NCI-H2227 (cell line): ENCODE data around the gene PPP6R2.
"Not testable (repeated sequence)": the region's sequence is repeated elsewhere in the genome, so short reads cannot be mapped to it uniquely, and the experiment has no call there.

Experiments
- DNase-seq: peaks from one replicate; lab custom pipeline; 2025; ENCODE audit not compliant: unreplicated experiment; lab: John Stamatoyannopoulos, UW

Gene PPP6R2

GRCh38 chr22:50422046-50422445 is 78.9 kb downstream of the PPP6R2 start:
- no peak for DNase-seq

DNA sequence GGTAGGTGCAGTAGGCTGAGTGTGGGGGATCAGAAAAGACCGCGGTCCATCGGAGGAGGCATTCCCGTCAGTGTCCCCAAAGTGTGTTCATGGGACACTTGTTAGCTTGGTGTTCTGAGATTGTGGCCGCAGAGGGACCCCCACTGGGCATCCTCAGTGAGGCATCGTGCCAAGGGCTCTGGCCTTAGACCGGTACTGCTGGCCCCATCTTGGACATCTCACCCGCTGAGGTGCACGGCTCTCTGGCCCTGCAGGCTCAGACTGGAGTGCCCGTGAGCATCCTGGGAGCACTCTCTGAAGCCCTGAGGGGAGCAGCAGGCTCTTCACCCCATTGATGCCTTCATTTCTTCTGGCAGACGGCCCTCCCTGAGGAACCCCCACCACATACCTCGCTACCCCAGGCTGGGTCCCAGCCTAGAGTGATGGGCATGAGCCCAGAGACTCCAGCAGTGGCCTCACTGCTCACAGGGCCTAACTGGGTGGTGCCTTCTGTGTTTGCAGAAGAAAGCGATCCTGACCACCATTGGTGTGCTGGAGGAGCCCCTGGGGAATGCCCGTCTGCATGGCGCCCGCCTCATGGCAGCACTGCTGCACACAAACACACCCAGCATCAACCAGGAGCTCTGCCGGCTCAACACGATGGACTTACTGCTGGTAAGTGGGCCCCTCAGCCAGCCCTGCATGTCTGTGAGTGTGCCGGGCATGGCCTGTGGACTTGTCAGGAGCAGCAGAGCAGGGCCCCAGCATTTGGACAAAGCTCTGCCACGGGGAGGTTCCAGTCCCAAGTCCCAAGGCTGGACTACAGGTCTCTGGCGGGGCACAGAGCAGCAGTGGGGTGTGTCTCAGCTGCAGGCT is 80.1 kb downstream of the PPP6R2 start:
- no peak for DNase-seq

- DNase-seq, result no peak
Observed at GRCh38 chr22:50423956-50424355, 80.8 kb downstream of the PPP6R2 start.

DNA sequence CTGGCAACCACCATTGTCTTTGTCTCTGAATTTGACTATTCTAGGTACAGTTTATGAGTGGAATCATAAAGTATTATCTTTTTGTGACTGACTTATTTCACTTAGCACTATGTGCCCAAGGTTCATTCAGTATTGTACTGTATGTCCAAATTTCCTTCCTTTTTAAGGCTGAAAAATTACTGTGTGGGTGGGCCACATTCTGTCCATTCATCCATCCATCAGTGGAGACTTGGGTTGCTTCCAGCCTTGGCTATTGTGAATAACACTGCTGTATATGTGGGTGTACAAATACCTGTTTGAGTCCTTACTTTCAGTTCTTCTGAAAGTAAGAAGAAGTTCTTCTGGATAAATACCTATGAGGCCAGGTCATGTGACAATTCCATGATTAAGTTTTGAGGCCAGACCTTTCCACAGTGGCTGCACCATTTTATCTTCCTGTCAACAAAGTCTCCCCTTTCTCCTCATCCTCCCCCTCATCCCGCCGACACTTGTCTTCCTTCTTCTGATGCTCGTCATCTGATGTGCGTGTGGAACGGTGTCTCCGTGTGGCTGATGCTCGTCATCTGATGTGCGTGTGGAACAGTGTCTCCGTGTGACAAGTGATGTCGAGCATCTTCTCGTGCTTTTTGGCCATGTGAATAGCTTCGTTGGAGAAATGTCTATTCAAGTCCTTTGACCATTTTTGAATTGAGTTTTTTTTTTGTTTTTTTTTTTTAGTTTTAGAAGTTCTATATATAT is 82.2 kb downstream of the PPP6R2 start:
- no peak for DNase-seq

- DNase-seq, result no peak
Observed at GRCh38 chr22:50432131-50432876, 89.2 kb downstream of the PPP6R2 start.

DNA sequence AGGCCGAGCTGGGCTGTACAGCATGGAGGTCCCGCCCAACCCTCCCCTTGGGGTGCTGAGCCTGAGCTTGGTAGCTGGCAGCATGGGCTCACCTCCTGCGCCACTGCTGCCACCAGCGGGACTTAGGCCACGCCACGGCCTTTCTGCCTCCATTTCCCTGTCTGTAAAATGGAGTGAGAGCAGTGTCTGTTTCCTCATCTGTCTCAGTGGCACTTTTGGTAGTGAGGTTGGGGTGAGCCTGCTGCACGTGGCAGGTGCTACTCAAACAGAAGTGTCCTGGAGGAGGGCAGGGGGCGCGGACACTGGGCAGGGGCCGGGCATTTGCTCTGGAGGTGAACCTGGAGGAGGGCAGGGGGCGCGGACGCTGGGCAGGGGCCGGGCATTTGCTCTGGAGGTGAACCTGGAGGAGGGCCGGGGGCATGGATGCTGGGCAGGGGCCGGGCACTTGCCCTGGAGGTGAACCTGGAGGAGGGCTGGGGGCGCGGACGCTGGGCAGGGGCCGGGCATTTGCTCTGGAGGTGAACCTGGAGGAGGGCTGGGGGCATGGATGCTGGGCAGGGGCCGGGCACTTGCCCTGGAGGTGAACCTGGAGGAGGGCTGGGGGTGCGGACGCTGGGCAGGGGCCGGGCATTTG is 89.9 kb downstream of the PPP6R2 start:
- not testable (repeated sequence) for DNase-seq

GRCh38 chr22:50434849-50435248 is 91.7 kb downstream of the PPP6R2 start:
- DNase-seq, result no peak

- DNase-seq, result no peak
Observed at GRCh38 chr22:50435291-50436014, 92.3 kb downstream of the PPP6R2 start.

DNA sequence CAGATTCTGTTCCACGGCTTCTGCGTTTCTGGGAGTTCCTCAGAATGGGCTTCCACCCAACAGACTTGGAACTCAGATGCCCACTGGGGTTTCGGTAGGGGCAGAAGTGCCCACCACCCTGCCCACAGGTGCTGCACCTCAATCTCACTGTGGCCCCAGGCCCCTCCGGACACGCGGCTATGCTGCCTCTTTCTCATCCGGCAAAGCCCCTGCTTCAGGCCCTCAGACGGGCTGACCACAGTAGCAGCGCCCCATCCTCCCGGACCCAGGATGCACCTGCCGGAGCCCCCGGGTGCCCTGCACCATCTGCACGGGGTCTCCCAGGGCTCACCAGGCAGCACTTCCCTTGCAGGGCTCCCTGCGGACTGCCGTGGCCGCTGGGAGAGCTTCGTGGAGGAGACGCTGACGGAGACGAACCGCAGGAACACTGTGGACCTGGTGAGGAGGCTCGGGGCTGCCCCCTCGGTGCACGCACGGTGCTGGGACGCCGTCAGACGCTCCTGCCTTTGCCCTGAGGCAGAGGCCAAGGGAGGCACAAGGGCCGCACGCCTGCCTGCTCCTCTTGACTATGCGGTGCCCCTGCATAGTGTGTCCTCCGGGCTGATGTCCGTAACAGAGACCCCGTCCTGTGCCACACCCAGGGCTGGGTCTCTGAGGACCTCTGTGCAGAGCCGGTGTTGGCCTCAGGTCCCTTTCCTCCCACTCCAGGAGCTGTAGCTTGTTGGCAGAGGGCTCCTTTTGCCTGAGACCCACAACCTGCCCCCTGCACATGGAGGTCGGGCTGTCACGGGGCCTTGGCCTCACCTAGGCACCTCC is 93.1 kb downstream of the PPP6R2 start:
- DNase-seq, result no peak

DNA sequence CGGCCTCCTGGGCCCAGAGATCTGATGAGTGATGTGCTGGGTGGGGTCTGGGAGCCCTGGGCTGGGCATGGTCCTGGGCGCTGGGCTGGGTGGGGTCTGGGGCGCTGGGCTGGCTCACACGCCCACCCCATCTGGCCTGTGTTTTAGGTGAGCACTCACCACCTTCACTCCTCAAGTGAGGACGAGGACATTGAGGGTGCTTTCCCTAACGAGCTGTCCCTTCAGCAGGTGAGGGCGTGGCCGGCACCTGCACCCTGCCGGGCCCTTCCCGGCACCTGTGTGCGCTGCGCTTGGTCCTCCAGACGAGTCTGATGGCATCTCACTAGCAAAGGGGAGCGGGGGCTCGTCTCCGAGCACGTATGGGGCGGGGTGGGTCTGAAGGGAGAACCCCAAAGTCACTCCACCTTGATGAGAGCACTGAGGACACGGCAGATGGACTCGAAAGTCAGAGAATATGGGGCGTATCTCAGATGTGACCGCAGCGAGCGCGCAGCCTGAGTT is 93.8 kb downstream of the PPP6R2 start:
- DNase-seq, result no peak

DNA sequence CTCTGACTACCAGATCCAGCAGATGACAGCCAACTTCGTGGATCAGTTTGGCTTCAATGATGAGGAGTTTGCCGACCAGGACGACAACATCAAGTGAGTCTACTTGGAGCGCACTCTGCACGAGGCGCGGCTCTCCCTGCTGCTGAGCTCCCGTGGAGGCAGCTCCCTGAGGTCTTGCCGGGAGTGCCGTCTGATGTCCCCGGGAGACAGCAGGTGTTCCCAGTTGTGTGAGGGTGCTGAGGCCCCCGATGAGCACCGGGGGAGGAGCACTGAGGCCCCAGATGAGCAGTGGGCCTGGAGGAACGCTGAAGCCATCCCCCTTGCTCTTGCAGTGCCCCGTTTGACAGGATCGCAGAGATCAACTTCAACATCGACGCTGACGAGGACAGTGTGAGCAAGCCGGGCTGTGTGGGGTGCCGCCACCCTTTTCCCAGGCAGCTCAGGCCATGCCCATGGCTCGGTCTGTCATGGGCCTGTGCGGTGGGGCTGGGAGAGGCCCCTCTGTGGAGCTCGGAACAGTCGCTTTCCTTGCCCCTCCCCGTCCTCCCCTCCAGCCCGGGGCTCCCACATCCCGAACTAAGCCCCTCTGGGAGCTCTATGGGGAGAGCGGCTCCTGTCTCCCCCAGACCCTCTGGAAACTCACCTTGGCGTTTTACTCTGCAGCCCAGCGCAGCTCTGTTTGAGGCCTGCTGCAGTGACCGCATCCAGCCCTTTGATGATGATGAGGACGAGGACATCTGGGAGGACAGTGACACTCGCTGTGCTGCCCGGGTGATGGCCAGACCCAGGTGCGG is 94.6 kb downstream of the PPP6R2 start:
- no peak for DNase-seq

- DNase-seq, result no peak
Observed at GRCh38 chr22:50438305-50439275, 95.5 kb downstream of the PPP6R2 start.

- no peak for DNase-seq
Observed at GRCh38 chr22:50439314-50439870, 96.3 kb downstream of the PPP6R2 start.

GRCh38 chr22:50439871-50440331 is 96.8 kb downstream of the PPP6R2 start:
- no peak for DNase-seq

- DNase-seq, result no peak
Observed at GRCh38 chr22:50440544-50441249, 97.6 kb downstream of the PPP6R2 start.

DNA sequence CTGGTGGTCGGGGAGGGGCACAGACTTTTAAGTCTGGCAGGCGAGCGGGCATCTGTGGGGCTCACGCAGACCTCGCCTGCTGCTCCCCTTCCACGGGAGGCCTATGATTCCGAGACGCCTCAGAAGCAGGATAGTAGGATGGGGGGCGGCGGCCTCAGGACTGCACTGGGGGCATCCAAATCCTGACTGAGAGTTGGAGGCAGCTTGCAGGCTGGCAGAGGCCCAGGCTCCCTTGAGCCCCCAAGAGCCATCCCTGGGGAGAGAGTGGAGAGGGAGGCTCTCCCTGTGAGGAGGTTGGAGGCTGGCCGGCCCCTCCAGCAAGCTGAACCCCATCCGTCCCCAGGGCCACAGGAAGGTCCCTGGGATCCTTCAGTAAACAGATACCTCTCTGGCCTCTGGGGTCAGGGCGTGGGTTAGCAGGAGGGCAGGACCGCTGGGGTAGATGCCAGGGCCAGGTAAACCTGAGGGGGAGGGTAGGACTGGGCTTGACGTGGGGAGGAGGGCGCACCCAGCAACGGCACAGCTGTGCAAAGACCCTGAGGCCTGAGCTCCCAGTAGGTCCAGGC is 98.4 kb downstream of the PPP6R2 start:
- no peak for DNase-seq
